ENCODE data around the gene ZNF212. TPM values are rescaled to one million over a fixed set of nuclear protein-coding genes. Genes with fewer than 3 reads are reported as not detected.

Gene ZNF212
- polyA plus RNA-seq (ENCODE audit: insufficient read length in 10 of 10) = 10 to 100 TPM in 3 of 10 donors, 1 to 10 TPM in 7; 7.4 to 11.1 (median 9.3) TPM
- long read RNA-seq, donor 1, partial matches to known transcripts = 0 of 2 reads
- long read RNA-seq, donor 1, other reads (novel, unspliced or antisense) = 0 of 2 reads
- long read RNA-seq, donor 2 = 0 reads
- long read RNA-seq, donor 3 = 0 reads
- long read RNA-seq, donor 4, partial matches to known transcripts = 0 of 1 reads
- long read RNA-seq, donor 4, other reads (novel, unspliced or antisense) = 0 of 1 reads
- long read RNA-seq, donor 5, partial matches to known transcripts = 0 of 2 reads
- long read RNA-seq, donor 5, other reads (novel, unspliced or antisense) = 0 of 2 reads
- long read RNA-seq, donor 6 = 0 reads
- long read RNA-seq, donor 7 = 0 reads
- long read RNA-seq, donor 8 = 0 reads
- long read RNA-seq, donor 9 = 0 reads

GRCh38 chr7:149239345-149240143 lies at the start of gene ZNF212:
Gene ZNF212 (plus strand): TSS chr7:149239651. CDS start chr7:149239779, 128 bp downstream.
- peak; percentile 85 to 95 (median 87) for DNase-seq

- DNase-seq = no peak
Measured at GRCh38 chr7:149191851-149192250, 47.6 kb upstream of the ZNF212 start.

GRCh38 chr7:149194799-149195179 lies 44.7 kb upstream of the ZNF212 start:
- no peak for DNase-seq

- peak; percentile 88 to 96 (median 88) for DNase-seq
Measured at GRCh38 chr7:149195180-149196150, 44.0 kb upstream of the ZNF212 start, which contains the start of gene ZNF282. Gene ZNF282 (plus strand): TSS chr7:149195546. CDS start chr7:149195590, 44 bp downstream.

- DNase-seq = peak in 2 of 3 donors; percentile 10 to 42
Measured at GRCh38 chr7:149196151-149196704, 43.2 kb upstream of the ZNF212 start.

GRCh38 chr7:149196705-149197171 lies 42.7 kb upstream of the ZNF212 start:
- no peak for DNase-seq

- DNase-seq = no peak
Measured at GRCh38 chr7:149197675-149198074, 41.8 kb upstream of the ZNF212 start.

GRCh38 chr7:149198161-149198816 lies 41.2 kb upstream of the ZNF212 start:
- DNase-seq = no peak

GRCh38 chr7:149199234-149199995 lies 40.0 kb upstream of the ZNF212 start:
- no peak for DNase-seq

- no peak for DNase-seq
Measured at GRCh38 chr7:149202831-149203231, 36.6 kb upstream of the ZNF212 start.

GRCh38 chr7:149205690-149206381 lies 33.6 kb upstream of the ZNF212 start:
- no peak for DNase-seq

GRCh38 chr7:149207324-149208035 lies 32.0 kb upstream of the ZNF212 start:
- DNase-seq = no peak

GRCh38 chr7:149209518-149210269 lies 29.8 kb upstream of the ZNF212 start:
- no peak for DNase-seq

- no peak for DNase-seq
Measured at GRCh38 chr7:149210551-149210950, 28.9 kb upstream of the ZNF212 start.

- no peak for DNase-seq
Measured at GRCh38 chr7:149214020-149214720, 25.3 kb upstream of the ZNF212 start.

- no peak for DNase-seq
Measured at GRCh38 chr7:149216402-149216801, 23.0 kb upstream of the ZNF212 start.

GRCh38 chr7:149217570-149217969 lies 21.9 kb upstream of the ZNF212 start:
- no peak for DNase-seq
